Gastroesophageal sphincter (tissue), 4 donors: ENCODE results near the gene PIP5KL1. TPM values are rescaled to one million over a fixed set of nuclear protein-coding genes. Genes with fewer than 3 reads are reported as not detected.

Source experiments
- ATAC-seq: fragments of 150-250 bp; one replicate; pipeline ENCODE4 v1.9.1; 2016; ENCODE audit warnings: mild to moderate bottlenecking, moderate library complexity
- H3K27ac ChIP-seq, 4 donors: fragments of 200-600 bp; sonication (generic) in 3 of 4; 1 replicate in 3 of 4; 2 replicates in 1 of 4; pipeline ENCODE4 v1.5.1; 2016 to 2019
- H3K27me3 ChIP-seq: fragments of 200-600 bp; sonication (generic); one replicate; pipeline ENCODE4 v1.5.1; 2019
- H3K36me3 ChIP-seq, 2 donors: fragments of 200-600 bp; sonication (generic); one replicate each; pipeline ENCODE4 v1.5.1; 2019; ENCODE audit warnings: control low read depth in 1 of 2
- H3K4me1 ChIP-seq, 3 donors: fragments of 200-600 bp; sonication (generic); 1 replicate in 2 of 3; 2 replicates in 1 of 3; pipeline ENCODE4 v1.5.1; 2016 to 2019; ENCODE audit warnings: control low read depth in 2 of 3
- H3K4me3 ChIP-seq, 2 donors: fragments of 200-600 bp; sonication (generic); one replicate each; pipeline ENCODE4 v1.5.1; 2019; ENCODE audit warnings: mild to moderate bottlenecking in 1 of 2, moderate library complexity in 1 of 2
- H3K9me3 ChIP-seq, 3 donors: fragments of 200-600 bp; sonication (generic); one replicate each; pipeline ENCODE4 v1.5.1; 2017 to 2019; ENCODE audit warnings: control low read depth in 2 of 3
- CTCF ChIP-seq, 4 experiments: fragments of 200-600 bp in 2 of 4; fragments of 450-650 bp in 2 of 4; sonication (generic) in 1 of 4; IDR thresholded peaks; one replicate each; pipeline ENCODE4 v1.5.1; 2017 to 2019; ENCODE audit warnings: antibody characterized with exemption in 4 of 4, mild to moderate bottlenecking in 2 of 4, moderate library complexity in 2 of 4
- EP300 ChIP-seq: sonication (generic); formaldehyde crosslinking; IDR thresholded peaks from one replicate; pipeline ENCODE4 v1.6.1; 2017; ENCODE audit warnings: antibody characterized with exemption, mild to moderate bottlenecking
- POLR2A ChIP-seq, 2 donors: fragments of 450-650 bp; IDR thresholded peaks; one replicate each; pipeline ENCODE4 v1.6.1; 2017; ENCODE audit warnings: antibody characterized with exemption in 2 of 2, mild to moderate bottlenecking in 2 of 2, moderate library complexity in 1 of 2
- POLR2AphosphoS5 ChIP-seq: sonication (generic); formaldehyde crosslinking; IDR thresholded peaks from one replicate; pipeline ENCODE4 v1.6.1; 2017; ENCODE audit warnings: antibody characterized with exemption
- whole genome bisulfite sequencing, 2 donors: methylation state at CpG; one replicate each; pipeline ENCODE4 v1.1.5; 2018; ENCODE audit warnings: low coverage in 1 of 2; 5-methylcytosine and 5-hydroxymethylcytosine counted together
- total RNA-seq, 4 donors: library from RNA; depleted of rRNA; stranded (reverse); fragments of >200 nt; gene quantifications; one replicate each; pipeline ENCODE4 v1.1.0, GENCODE V29; 2016

PIP5KL1 gene
- total RNA-seq, 4 donors from 2014 or later = 0.66 to 3.4 (median 3.1) TPM; not detected in 1

GRCh38 chr9:127959398-127959797 is 28.8 kb upstream of the PIP5KL1 start:
- no peak overlapping the region for H3K4me3 ChIP-seq
- H3K36me3 ChIP-seq = no peaks in the 10 kb centered on the region
- peaks cover 15 to 74% (median 49%) of the 10 kb centered on the region in 3 donors for H3K4me1 ChIP-seq
- no peaks in the 10 kb centered on the region for H3K27me3 ChIP-seq
- TF ChIP-seq POLR2AphosphoS5 (no peak), POLR2A (IDR thresholded peaks at IDR 0.05) (no peak), EP300 (no peak), CTCF (IDR thresholded peaks at IDR 0.05) (no peak)
- no peak for ATAC-seq
- H3K27ac ChIP-seq = peak overlapping the region in 3 of 4 donors; percentile 89 to 92 (median 92)
- H3K9me3 ChIP-seq = no peaks in the 10 kb centered on the region
- WGBS, 2 donors = 83 to 100% methylated on average over 1 to 4 of the region's 4 CpGs

GRCh38 chr9:127958728-127959127 is 28.2 kb upstream of the PIP5KL1 start:
- Histone ChIP-seq H3K9me3 (no peaks in the 10 kb centered on the region), H3K4me3 (no peak overlapping the region), H3K27ac (peak overlapping the region in 3 of 4 donors; percentile 12 to 92 (median 89)), H3K4me1 (peaks cover 10 to 74% (median 44%) of the 10 kb centered on the region in 3 donors), H3K36me3 (no peaks in the 10 kb centered on the region), H3K27me3 (no peaks in the 10 kb centered on the region)
- 89 to 100% methylated on average over 1 of the region's 1 CpG for WGBS, 2 donors
- TF ChIP-seq EP300 (no peak), POLR2AphosphoS5 (no peak), POLR2A (IDR thresholded peaks at IDR 0.05) (no peak), CTCF (IDR thresholded peaks at IDR 0.05) (no peak)
- no peak for ATAC-seq

- Histone ChIP-seq H3K9me3 (no peaks in the 10 kb centered on the region), H3K27me3 (no peaks in the 10 kb centered on the region), H3K4me1 (peaks cover 2 to 74% (median 37%) of the 10 kb centered on the region in 3 donors), H3K36me3 (no peaks in the 10 kb centered on the region), H3K27ac (peak overlapping the region in 3 of 4 donors; percentile 66 to 78 (median 75)), H3K4me3 (no peak overlapping the region)
- peak; percentile 57 for ATAC-seq
- TF ChIP-seq CTCF (IDR thresholded peaks at IDR 0.05) (peak in 3 of 4 experiments; percentile 33 to 69 (median 43)), EP300 (no peak), POLR2A (IDR thresholded peaks at IDR 0.05) (no peak), POLR2AphosphoS5 (peak; percentile 69)
- 41% methylated on average over 7 of the region's 12 CpGs; no CpG with 5 or more reads in 1 of the 2 donors for WGBS, 2 donors
Measured at GRCh38 chr9:127955294-127956015, 24.9 kb upstream of the PIP5KL1 start.

GRCh38 chr9:127954831-127955293 is 24.3 kb upstream of the PIP5KL1 start:
- no peaks in the 10 kb centered on the region for H3K36me3 ChIP-seq
- no peak for ATAC-seq
- TF ChIP-seq POLR2A (IDR thresholded peaks at IDR 0.05) = no peak
- no peak for TF ChIP-seq EP300
- TF ChIP-seq CTCF (IDR thresholded peaks at IDR 0.05) = no peak
- TF ChIP-seq POLR2AphosphoS5 = no peak
- no CpG with 5 or more reads among the region's 13 CpGs for WGBS, 2 donors
- peak overlapping the region in 3 of 4 donors; percentile 66 to 78 (median 75) for H3K27ac ChIP-seq
- no peaks in the 10 kb centered on the region for H3K27me3 ChIP-seq
- no peaks in the 10 kb centered on the region for H3K9me3 ChIP-seq
- H3K4me1 ChIP-seq = peaks cover 2 to 74% (median 31%) of the 10 kb centered on the region in 3 donors
- H3K4me3 ChIP-seq = no peak overlapping the region
